GM10266 (cell line): Measurements from ENCODE around the gene ZNF578.

Experiments
- DNase-seq: peaks from one replicate; pipeline ENCODE4 v3.0.0; 2012; ENCODE audit errors: extremely low spot score
- TF ChIP-seq, protein P1 (sequence below): IDR thresholded peaks from 2 replicates; pipeline ENCODE4 v1.5.1; 2012; ENCODE audit warnings: mild to moderate bottlenecking, low read depth; ENCODE audit not compliant: control insufficient read depth, insufficient read depth; ENCODE audit errors: missing control alignments

The ZNF578 gene

DNA sequence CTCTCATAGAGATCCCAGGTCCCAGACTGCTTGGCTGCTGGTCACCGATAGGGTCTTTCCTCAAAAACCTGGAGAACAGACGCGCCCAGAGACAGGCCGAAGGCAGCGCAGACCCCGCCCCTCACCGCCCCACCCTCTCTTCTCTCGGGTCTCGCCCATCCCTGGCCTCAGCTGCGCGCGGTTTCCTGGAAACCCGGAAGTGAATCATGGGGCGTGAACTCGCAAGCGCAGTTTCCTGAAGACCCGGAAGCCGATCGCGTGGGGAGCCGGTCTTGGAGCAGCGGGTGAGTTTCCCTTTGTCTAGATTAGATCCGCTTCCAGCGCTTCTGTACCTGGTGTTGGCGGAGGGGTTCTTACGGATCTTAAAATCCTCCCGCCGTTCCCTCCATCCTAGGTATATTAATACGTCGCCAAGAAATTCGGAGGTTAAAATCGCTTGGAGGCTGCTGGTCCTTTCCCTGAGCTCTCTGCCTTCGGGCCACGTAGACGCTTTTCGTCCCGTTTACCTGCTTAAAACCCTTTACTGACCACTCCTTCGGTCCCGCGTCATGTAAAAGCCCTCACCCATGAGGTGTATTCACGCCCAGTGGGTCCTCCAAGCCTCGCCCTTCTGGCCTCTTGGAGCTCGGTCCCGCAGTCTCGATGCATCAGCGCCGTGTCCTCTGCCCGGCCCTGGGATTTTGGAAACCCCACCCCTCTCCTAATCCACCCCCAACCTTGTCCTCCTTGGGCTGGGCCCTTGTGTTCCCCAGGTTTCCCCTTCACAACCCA lies at the start of gene ZNF578:
TSS of gene ZNF578 (plus strand) at position 230 of the 771 bp plus-strand sequence. CDS start 48,293 bp downstream, outside the sequence.
- DNase-seq, result peak; percentile 67
- TF ChIP-seq, protein P1, sequence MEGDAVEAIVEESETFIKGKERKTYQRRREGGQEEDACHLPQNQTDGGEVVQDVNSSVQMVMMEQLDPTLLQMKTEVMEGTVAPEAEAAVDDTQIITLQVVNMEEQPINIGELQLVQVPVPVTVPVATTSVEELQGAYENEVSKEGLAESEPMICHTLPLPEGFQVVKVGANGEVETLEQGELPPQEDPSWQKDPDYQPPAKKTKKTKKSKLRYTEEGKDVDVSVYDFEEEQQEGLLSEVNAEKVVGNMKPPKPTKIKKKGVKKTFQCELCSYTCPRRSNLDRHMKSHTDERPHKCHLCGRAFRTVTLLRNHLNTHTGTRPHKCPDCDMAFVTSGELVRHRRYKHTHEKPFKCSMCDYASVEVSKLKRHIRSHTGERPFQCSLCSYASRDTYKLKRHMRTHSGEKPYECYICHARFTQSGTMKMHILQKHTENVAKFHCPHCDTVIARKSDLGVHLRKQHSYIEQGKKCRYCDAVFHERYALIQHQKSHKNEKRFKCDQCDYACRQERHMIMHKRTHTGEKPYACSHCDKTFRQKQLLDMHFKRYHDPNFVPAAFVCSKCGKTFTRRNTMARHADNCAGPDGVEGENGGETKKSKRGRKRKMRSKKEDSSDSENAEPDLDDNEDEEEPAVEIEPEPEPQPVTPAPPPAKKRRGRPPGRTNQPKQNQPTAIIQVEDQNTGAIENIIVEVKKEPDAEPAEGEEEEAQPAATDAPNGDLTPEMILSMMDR, result no peak

DNA sequence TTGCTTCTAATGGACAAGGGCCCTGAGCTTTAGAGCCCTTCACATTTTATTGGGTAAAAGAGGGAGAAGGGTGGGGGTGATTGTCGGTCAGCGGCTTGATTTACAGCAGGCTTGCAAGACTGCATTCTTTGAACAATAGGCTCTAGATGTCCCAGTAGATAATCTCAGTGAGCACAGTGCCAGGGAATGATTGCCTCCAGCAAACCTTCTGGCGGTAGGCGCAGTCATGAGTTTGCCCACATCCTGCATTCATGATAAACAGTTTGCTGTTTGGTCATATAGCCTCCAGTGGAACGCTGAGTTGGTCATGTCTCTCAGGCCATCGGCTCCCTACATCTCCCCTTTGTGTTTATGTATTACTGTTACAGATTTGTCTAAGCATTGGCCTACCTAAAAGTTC lies 43.1 kb upstream of the ZNF578 start:
- TF ChIP-seq, protein P1, result no peak
- no peak for DNase-seq

DNA sequence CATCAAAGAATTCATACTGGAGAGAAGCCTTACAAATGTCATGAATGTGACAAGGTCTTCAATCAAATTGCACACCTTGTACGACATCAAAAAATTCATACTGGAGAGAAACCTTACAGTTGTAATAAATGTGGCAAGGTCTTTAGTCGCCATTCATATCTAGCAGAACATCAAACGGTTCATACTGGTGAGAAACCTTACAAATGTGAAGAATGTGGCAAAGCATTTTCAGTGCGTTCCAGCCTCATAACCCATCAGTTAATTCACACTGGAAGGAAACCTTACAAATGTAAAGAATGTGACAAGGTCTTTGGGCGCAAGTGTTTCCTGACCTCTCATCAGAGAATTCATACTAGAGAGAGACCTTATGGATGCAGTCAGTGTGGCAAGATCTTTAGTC lies 37.6 kb upstream of the ZNF578 start:
- no peak for DNase-seq
- TF ChIP-seq, protein P1, result no peak

DNA sequence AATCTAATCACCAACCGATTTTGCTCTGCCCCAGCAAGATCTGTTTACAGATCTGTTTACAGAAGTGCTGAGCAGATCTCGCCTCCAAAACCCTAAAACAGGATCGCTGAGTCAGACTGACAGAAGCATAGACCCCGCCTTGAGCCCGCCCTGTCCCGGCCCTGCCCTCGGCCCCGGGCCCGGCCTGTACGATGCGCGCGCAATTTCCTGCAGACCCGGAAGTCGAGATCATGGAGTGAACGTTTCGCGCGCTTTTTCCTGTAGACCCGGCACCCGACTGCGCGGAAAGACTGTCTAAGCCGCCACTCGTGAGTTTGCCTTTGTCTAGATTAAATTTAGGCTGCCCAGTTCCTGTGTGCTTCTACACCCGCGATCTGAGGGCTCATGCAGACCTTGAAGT lies 24.4 kb upstream of the ZNF578 start, which contains the start of gene ZNF534:
TSS of gene ZNF534 (plus strand) at position 212 of the 400 bp plus-strand sequence. CDS start 2,327 bp downstream, outside the sequence.
- TF ChIP-seq, protein P1, result no peak
- no peak for DNase-seq

DNA sequence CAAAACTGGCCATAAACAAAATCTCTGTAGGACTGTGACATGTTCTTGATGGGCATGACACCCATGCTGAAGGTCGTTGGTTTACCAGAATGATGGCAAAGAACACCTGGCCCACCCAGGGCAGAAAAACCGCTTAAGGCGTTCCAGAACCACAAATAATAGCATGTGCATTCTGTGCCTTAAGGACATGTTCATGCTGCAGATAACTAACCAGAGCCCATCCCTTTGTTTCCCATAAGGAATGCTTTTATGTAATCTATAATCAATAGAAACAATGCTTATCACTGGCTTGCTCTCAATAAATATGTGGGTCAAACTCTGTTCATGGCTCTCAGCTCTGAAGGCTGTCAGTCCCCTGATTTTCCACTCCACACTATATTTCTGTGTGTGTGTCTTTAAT lies 11.2 kb upstream of the ZNF578 start:
- TF ChIP-seq, protein P1, result no peak
- DNase-seq, result no peak

DNA sequence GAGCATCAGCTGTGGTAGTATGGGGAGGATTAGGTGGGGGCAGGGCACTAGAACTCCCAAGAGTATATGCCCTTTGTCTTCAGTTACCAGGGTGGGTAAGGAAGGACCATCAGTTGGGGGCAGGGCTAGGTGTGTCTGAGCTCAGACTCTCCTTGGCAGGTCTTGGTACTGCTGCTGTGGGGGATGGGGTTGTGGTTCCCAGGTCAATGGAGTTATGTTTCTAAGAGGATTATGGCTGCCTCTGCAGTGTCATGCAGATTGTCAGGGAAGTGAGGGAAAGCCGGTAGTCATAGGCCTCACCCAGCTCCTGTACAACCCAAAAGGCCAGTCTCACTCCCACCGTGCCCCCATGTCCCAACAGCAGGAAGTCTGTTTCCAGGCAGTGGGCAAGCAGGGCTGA lies 8.8 kb upstream of the ZNF578 start:
- TF ChIP-seq, protein P1, result no peak
- no peak for DNase-seq

DNA sequence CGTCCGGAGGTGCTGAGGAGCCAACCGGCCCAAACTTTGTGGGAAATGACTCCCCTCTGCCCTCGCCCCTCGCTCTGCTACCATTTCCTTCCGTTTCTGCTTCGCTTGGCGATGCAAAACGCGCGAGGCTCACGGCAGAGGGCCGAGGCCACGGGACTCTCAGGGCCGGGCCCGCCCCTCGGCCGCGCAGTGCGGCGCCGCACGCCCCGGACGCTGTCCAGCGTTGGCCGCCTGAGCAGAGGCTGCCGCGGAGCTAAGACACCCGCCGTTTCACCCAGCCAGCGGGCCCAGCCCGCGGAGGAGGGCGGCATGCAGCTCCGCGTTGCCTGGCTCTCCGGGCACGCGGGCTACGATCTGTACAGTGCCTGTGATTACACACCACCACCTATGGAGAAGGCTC lies 2.1 kb upstream of the ZNF578 start:
- TF ChIP-seq, protein P1, result no peak

More for the DNA sequence above, 2.1 kb upstream of the ZNF578 start:
- no peak for DNase-seq
